HG03060 (cell line): ENCODE data around the gene GSG1L2.
"Not testable (repeated sequence)": the region's sequence is repeated elsewhere in the genome, so short reads cannot be mapped to it uniquely, and the experiment has no call there.

ENCODE experiments used
- ATAC-seq: cut with Tn5 transposase; IDR thresholded peaks from one replicate; pipeline ENCODE4 v1.9.1; 2021; ENCODE audit warnings: low read depth, moderate number of reproducible peaks; ENCODE audit not compliant: unreplicated experiment

Gene GSG1L2

DNA sequence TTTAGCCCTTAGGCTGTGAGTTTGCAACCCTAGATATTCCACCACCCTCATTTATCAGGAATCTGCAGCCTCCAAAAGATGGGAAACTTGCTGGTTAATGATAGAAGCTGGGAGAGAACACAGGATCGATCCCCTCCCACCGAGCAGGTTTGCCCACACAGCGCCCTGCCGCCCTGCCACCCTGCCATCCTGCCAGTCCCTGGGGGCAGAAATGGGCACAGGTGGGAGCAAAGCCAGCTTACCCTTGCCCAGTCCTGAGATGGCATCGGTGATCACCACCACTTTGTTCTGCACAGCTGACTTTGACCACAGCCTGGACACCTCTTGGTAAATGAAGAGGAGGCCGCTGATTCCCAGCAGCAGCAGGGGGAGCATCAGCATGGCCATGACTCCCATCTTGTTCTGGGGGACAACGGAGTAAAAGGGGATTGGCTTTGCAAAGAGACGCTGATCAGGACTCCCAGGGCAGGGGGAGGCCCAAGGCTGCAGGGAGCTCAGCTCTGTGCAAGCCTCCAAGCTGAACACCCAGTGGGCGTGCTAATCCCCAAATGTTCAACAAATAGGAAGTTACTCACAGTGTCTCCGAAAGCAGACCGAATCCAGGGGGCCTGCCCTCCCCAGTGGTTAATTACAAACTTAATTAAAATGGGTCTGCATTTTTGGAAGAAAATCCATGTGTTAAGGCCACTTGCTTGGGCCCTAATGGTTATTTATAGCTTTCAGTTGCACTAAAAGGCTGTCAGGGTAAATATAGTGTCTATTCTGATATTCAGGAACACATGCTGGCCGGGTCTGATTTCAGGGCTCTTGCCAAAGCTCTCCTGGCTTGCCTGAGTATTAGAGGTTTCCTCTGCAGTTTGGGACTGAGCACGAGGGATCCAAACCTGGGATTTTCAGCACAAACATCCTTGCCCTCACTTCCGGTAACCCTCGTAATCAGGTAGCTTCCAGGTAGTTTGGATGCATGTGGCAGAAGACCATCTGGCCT is 30.7 kb downstream of the GSG1L2 start, which contains the start of gene DHRS7C:
DHRS7C (minus strand) TSS at position 704 of the 988 bp plus-strand sequence; CDS start at position 396, 308 bp downstream.
- ATAC-seq, result no peak

DNA sequence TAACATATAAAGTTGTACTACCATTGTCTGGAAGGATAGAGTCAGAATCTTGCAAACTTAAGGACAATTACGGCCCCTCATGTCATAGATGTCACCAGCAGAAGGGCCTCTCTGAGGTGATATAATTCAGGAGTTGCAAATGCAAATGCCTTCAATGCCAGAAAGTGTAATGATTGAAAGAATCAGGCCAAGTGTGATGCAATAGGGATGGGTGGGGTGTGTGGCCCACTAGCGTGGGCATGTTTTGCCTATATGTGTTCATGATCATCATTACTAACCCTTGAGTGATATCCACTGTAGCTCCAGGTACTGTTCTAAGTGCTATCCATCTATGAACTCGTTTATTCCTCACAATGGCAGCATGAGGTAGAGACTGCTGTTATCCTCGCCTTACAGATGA is 31.6 kb downstream of the GSG1L2 start:
- no peak for ATAC-seq

DNA sequence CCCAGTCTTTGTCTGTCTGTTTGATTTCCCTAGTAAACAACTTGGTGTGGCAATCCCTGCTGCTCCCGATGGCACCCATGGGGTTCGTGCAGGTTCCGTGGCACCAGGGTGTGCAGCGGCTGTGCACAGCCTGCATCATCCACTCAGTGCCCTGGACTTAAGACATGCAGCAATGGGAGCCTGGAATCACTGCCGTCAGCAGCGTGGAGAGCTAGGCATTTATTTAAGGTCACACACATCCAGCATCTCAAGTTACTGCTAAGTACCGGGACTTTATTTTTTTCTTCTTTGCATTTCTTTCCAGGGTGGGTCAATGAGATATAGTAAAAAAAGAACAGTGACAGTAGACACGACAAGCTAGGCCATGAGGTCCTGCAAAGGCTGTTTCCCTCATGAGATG is 33.3 kb downstream of the GSG1L2 start:
- ATAC-seq, result no peak

DNA sequence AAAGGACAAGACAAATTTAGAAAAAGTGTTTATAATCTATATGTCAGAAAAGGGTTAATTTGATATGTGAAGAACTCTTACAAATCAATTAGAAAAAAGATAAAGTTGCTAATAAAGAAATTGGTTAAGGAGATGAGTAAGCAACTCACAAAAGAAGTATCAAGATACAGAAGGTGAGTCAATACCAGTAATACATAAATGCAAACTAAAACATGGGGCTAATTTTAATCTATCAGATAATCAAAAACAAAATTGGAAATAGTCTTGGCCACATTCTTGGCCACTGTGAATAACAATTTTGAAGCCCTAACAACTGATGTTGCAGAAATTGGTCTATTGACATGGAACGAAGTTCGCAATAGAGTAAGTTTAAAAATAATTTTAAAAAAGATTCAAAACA is 37.3 kb downstream of the GSG1L2 start:
- no peak for ATAC-seq

DNA sequence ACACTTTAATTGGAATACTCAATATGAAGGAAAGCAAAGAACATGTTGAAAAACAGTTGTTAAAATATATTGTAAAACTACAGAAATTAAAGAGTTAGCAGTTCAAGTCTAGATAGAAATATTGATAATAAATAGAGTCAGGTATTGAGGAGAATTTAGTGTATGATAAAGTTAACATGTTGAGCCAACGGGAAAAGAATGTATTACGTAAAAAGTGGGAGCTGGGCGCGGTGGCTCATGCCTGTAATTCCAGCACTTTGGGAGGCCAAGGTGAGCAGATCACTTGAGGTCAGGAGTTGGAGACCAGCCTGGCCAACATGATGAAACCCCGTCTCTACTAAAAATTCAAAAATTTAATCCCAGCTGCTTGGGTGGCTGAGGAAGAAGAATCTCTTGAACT is 38.4 kb downstream of the GSG1L2 start:
- not testable (repeated sequence) for ATAC-seq

DNA sequence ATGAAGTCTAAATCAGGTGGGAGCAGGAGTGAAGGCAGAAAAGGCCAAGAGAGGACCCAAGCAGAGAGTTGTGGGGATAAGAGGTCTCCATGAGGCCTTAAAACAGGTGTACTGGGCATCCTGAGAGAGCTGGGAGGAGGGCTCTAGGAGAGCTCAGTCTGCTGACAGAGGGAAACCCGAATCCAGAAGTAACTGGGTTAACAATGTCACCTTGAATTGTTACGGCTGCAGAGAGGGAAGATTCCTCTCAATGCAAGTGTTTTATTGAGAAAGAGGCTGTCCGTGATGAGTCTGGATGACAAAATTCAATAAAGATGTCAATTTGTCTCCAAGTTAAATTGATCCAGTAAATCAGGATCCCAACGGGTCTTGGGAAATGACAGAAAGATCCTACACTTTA is 38.8 kb downstream of the GSG1L2 start:
- ATAC-seq, result no peak

DNA sequence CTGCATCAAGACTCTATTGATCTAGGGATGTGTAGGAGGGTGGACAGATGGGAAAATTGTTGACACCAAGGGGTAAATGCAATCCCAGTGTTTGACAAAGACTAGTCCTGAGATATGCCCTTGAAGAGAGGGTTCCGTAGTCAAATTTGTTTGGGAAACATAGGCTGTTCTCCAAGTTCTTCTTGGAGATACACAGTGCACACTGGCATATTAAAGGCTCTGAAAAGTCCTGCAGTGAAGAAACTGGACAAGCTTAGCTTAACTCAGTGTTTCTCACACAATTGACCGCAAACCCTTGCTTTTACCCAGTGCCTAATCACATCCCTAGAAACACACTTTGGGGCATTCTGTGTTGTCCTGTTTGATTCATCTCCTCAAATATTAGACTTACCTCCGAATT is 41.3 kb downstream of the GSG1L2 start:
- ATAC-seq, result no peak

DNA sequence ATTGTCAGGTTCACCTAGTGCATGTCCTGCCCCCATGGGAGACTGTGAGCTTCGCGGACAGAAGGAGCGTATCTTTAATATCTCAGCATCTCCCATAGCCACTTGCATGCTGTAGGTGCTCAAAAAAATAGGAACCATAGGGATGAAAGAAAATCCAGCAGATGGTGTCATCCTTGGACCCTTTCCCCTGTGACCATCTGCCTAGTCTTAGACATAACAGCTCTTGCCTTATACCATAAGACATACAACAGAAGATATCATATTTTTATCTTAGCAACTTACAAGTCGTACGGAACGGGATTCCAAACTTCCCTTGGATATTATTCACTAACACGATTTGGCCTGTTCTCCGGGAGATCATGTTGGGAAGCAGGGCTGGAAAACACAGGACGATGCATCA is 45.0 kb downstream of the GSG1L2 start:
- ATAC-seq, result no peak

DNA sequence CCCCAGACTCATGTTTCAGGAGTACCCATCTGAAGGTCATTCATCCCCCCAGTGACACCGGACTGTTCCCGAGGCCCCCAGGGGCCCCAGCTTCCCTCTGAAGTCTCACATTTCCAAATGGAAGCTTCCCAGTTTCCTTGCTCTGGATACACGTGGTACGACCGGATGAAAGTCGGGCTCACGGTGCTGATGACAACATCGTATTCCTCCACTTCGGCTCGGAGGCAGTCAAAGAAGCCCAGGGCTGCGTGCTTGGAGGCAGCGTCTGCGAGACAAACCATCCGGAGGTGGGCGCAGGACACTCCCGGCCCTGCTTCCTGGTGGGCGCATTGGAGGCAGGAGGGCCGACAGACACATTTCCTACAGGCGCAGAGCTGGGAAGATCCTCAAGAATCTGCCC is 49.2 kb downstream of the GSG1L2 start:
- no peak for ATAC-seq

DNA sequence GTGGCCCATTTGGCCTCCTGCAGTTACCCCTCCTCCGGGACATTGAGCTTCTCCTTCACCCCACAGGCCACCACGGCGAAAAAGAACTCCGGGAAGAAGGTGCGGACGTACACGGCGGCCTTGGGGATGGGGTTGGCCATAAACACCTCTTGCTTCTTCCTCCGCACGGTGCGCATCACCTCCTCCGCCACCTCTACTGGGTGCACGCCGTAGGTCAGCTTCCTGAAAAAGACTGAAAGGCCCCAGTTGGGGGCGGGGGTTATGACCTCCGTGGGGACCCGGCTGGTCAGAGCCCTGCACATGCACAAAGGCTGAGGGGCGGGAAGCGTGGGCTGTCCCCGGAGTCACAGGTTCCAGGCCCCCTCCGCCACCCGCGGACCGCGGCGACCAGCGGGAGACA is 50.4 kb downstream of the GSG1L2 start:
- no peak for ATAC-seq

DNA sequence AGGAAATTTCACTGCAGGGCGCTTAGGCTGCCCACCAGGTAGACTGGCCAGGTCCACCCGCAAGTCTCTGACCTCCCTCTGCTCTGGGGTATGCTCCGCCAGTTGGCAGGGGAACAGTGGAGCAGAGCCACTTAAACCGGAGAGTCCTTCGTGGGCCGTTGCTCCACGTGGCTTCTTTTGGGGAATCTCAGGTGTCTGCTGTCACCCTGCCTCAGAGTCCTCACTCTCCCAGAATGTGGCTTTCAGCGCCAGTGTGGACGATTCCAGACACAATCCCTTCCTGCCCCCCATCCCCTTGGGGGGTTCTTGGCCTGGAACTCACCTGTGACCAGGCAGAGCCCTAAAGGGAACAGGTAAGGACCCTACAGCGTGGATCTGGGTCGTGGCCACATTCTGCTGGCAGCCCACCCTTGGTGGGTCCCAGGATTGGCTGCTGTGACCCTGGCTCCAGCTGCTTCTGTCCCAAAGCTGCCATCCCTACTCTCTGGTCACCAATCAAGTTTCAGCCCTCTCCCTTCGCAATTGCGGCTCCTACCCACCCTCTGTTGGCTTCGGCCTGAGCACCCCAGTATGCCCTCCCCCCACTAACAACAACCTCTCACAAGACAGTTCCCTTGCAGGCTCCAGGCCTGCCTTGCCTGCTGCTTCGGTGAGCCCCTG is 52.7 kb downstream of the GSG1L2 start:
- ATAC-seq, result no peak

DNA sequence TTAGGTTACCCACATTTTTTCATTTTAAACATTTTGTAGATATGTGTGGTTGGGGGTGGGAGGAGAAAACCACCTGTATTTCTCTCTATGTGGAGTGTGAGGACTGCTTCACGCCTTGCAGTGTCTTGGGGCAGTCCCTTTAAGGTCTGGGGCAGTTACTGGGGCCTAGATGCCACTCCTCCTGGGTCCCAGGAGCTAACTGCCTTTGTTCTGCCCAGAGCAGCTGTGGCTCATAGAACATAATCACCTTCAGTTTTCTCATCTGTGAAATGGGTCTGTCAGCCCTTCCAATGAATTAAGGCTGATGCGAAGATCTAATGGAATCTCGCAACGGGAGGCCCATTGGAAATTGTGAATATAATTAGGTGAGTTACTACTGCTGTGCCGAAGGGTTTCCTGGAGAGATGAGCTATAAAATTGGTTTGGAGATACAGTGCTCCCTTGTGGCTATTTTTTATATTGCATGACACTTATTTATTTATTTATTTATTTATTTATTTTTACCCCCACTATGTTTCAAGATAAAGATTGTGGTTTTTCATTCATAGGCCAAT is 53.4 kb downstream of the GSG1L2 start:
- ATAC-seq, result no peak

DNA sequence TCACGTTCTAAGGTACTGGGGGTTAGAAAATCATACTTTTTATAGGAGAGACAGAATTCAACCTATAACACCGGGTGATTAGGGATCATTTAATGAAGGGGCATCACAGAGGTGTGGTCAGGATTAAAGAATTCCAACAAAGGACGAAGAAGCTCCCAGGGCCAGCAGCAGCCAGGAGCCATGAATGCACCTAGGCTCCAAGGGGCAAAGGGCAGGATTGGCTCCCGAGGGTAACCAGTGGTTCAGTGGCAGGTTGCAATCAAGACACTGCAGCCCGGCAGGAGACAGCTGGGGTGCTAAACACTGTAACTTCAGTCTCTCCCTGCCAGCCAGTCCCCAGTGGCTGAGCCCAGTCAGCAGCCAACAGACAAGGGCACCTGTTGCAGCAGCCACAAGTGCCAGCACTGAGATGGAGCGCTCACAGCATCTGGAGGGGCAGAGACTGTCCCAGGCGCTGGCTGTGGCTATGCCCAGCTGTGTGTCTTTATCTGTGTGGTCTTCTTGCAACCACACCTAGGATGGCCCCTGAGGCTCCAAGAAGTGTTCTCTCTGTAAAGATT is 54.4 kb downstream of the GSG1L2 start:
- no peak for ATAC-seq

DNA sequence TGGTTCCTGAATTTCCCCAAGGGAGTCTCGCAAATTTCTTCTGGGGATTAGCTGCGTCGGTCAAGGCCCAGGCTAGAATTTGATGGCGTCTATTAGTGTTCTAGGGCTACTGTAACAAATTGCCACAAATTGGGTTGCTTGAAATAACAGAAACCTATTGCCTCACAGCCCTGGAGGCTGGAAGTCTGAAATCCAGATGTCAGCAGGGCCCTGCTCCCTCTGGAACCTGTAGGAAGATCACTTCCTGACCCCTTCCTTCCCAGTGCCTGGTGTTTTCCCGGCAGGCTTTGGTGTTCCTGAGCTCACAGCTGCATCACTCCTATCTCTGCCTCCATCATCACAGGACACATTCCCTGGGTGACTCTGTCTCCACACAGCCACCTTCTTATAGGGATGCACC is 54.9 kb downstream of the GSG1L2 start:
- ATAC-seq, result no peak

DNA sequence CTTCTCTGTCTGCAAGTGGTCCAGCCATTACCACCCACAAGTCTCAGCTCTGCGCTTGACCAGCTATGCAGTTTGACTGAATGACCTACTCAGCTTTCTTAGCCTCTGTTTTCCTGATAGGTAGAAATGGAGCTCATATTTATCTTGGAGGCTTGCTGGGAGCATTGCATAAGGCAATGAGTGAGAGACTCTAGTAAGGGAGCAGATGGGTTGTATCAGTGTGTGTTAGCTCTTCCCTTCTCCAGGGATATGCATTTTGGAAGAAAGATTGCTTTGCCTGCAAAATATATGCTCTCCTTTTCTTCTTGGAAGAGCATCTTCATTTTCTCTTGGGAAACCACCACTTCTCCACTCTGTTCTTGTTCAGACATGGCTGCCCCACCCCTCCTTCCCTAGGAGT is 56.6 kb downstream of the GSG1L2 start:
- ATAC-seq, result no peak

DNA sequence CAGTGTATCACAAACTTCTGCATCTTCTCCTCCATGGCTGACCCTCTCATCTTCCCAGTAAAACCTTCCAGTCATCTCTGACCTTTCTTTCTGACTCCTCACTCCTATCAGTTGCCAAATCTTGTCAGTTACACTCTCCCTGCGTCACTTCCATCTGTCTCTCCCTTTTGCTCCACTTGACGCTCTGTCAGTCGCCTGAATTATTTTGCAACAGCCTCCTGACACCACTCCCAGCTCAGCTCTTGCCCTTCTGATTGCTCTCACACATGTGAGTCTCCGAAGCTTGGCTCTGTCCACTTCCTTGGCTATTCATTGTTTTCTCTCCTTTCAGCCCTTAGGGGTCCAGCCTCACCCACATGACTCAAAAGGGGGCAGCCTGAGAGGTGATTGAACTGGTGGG is 58.2 kb downstream of the GSG1L2 start:
- no peak for ATAC-seq

DNA sequence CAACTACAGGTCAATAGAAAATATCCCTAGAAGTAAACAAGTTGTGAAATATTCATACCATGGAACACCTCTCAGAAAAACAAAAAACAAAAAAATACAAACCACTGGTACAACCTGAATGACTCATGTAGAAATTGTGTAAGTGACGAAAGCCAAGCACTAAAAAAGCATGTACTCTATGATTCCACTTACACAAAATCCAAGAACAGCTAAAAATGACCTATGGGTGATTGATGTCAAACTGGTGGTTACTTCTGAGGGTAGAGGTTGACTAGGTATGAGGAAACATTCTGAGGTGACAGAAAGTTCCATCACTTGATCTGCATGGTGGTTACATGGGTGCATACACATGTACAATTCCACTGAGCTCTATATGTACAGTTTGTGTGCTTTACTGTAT is 61.6 kb downstream of the GSG1L2 start:
- ATAC-seq, result no peak

DNA sequence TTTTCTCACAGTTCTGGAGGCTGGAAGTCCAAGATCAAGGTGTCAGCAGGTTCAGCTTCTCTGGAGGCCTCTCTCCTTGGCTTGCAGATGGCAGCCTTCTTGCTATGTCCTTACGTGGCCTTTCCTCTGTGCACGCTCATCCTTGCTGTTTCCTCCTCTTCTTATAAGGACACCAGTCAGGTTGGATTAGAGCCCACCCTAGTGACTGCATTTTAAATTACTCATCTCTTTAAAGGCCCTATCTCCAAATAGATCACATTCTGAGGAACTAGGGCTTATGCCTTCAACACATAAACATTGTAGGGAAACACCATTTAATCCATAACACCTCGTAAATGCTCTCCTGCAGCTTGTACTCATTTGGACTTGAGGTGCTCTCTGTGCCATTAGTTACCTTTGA is 66.8 kb downstream of the GSG1L2 start:
- no peak for ATAC-seq
